Stimulated activated memory B cell treated with anti-CD40 and anti-IgM and Interleukin-4, amounts not matched to agents 10 μg/mL and 1 μg/mL and 100 μg/mL, for 72 hours (primary cell): ENCODE measurements around the gene ST3GAL2.

Experiments used
- ATAC-seq: fragments of 150-1000 bp; cut with Tn5 transposase; 2 replicates; pipeline ENCODE4 v1.10.0; 2021
- H3K27ac Mint-ChIP-seq: one replicate; pipeline ENCODE4 v1.8.0; 2022; ENCODE audit warnings: mild to moderate bottlenecking, mixed read lengths
- H3K27me3 Mint-ChIP-seq: one replicate; pipeline ENCODE4 v1.8.0; 2022; ENCODE audit warnings: mixed read lengths
- H3K36me3 Mint-ChIP-seq: one replicate; pipeline ENCODE4 v1.8.0; 2022; ENCODE audit warnings: mixed read lengths
- H3K4me1 Mint-ChIP-seq: one replicate; pipeline ENCODE4 v1.8.0; 2022; ENCODE audit warnings: mixed read lengths
- H3K4me3 Mint-ChIP-seq: one replicate; pipeline ENCODE4 v1.8.0; 2022; ENCODE audit warnings: mild to moderate bottlenecking, moderate library complexity, mixed read lengths
- H3K9me3 Mint-ChIP-seq: one replicate; pipeline ENCODE4 v1.8.0; 2022; ENCODE audit warnings: mixed read lengths

The ST3GAL2 gene, protein sequence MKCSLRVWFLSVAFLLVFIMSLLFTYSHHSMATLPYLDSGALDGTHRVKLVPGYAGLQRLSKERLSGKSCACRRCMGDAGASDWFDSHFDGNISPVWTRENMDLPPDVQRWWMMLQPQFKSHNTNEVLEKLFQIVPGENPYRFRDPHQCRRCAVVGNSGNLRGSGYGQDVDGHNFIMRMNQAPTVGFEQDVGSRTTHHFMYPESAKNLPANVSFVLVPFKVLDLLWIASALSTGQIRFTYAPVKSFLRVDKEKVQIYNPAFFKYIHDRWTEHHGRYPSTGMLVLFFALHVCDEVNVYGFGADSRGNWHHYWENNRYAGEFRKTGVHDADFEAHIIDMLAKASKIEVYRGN

GRCh38 chr16:70438969-70439862 is at the start of gene ST3GAL2:
ST3GAL2 (minus strand) TSS chr16:70439100; CDS start chr16:70398530, 40,570 bp downstream.
- H3K27me3 Mint-ChIP-seq, result no peaks in the 10 kb centered on the region
- peak; percentile 97 for ATAC-seq
- no peaks in the 10 kb centered on the region for H3K9me3 Mint-ChIP-seq
- H3K4me3 Mint-ChIP-seq, result peak within 1 kb of the TSS; percentile 97
- no peaks in the 10 kb centered on the region for H3K36me3 Mint-ChIP-seq
- H3K27ac Mint-ChIP-seq, result peak within 1 kb of the TSS; percentile 86
- peaks cover 32% of the 10 kb centered on the region for H3K4me1 Mint-ChIP-seq

GRCh38 chr16:70484867-70485266 is 46.0 kb upstream of the ST3GAL2 start:
- no peak for ATAC-seq
- H3K27me3 Mint-ChIP-seq, result no peaks in the 10 kb centered on the region
- no peaks in the 10 kb centered on the region for H3K4me1 Mint-ChIP-seq
- no peaks in the 10 kb centered on the region for H3K9me3 Mint-ChIP-seq
- peaks cover 44% of the 10 kb centered on the region for H3K36me3 Mint-ChIP-seq
- H3K27ac Mint-ChIP-seq, result no peak overlapping the region
- no peak overlapping the region for H3K4me3 Mint-ChIP-seq

GRCh38 chr16:70483426-70483825 is 44.5 kb upstream of the ST3GAL2 start:
- no peak overlapping the region for H3K4me3 Mint-ChIP-seq
- no peaks in the 10 kb centered on the region for H3K9me3 Mint-ChIP-seq
- H3K4me1 Mint-ChIP-seq, result no peaks in the 10 kb centered on the region
- peak overlapping the region; percentile 40 for H3K27ac Mint-ChIP-seq
- peaks cover 51% of the 10 kb centered on the region for H3K36me3 Mint-ChIP-seq
- peak; percentile 42 for ATAC-seq
- no peaks in the 10 kb centered on the region for H3K27me3 Mint-ChIP-seq

GRCh38 chr16:70482624-70483023 is 43.7 kb upstream of the ST3GAL2 start:
- Mint-ChIP-seq H3K27me3 (no peaks in the 10 kb centered on the region), H3K4me3 (no peak overlapping the region), H3K9me3 (no peaks in the 10 kb centered on the region), H3K4me1 (no peaks in the 10 kb centered on the region), H3K36me3 (peaks cover 58% of the 10 kb centered on the region), H3K27ac (no peak overlapping the region)
- no peak for ATAC-seq

DNA sequence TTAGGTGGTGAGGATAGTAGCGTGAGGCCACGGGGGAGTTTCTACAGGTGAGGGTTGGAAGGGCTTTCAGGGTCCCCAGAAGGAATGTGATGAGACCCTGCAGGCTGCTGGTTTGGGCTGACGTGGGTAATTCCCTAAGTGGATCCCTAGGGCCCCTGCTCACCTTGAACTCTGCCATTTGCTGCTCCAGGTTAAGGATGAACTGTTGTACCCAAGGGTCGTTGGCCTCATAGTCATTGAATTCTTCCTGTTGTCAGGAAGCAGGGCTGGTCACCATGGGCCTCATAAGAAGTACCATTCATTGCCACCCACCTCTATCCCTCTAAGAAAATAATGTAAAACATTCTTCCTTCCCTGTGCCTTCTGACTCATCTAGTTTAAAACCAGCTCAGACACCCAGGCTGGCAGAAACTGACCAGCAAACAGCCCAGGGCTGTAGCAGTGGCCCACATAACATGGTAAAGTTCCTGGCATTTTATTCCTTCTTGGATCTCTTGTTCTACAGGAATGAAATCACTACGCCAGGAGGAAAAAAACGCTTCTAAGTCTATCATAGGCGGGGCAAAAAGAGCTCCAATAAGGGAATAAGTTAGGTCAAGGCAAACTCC is 43.1 kb upstream of the ST3GAL2 start:
- ATAC-seq, result no peak
- Mint-ChIP-seq H3K9me3 (no peaks in the 10 kb centered on the region), H3K4me1 (no peaks in the 10 kb centered on the region), H3K27ac (no peak overlapping the region), H3K36me3 (peaks cover 58% of the 10 kb centered on the region), H3K27me3 (no peaks in the 10 kb centered on the region), H3K4me3 (no peak overlapping the region)

DNA sequence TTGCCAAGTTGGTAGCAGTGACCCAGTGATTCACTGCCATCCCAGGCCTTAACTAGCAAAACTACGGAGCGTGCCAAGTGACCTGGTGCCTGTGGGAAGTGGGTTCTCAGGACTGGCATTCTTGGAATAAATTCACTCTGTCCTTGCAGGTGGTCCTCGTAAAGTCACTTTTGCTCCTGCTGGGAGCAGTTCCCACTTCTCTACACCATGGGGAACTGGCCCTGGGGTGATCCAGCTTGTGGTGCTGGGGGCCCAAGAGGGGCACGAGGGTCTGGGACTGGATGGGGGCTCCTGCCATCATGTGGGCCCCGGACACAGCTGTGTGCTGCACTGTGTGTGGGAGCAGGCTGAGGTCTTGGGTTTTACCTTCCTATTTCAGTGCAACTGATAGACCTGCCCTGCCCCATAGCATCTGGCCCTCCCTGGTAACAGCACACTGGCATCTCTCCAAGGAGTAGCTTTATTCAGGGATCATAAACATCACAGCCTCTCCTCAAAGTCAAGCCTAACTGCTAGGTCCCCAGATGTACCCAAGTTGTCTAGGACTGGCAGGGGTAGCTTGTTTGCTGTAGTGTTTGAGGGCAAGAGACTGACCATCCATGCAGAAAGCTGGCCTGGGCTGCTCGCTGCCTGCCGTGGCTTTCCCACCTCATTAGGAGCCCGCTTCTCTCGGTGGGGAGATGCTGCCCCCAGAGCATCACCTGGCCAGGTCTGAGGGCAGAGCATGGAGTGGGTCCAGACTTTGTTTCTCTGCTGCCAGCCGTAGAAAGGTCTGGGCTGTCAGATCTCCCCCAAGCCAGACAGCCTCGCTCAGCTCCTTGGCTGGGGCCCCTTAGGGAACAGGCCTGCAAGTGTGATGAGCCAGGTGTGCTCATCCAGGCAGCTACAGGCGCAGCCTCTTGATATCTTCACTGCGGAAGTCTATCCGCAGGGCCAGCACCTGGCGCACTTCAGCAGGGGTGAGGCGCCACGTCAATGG is 41.5 kb upstream of the ST3GAL2 start:
- H3K27me3 Mint-ChIP-seq, result no peaks in the 10 kb centered on the region
- no peak overlapping the region for H3K4me3 Mint-ChIP-seq
- H3K9me3 Mint-ChIP-seq, result no peaks in the 10 kb centered on the region
- no peak overlapping the region for H3K27ac Mint-ChIP-seq
- H3K4me1 Mint-ChIP-seq, result peaks cover 8% of the 10 kb centered on the region
- ATAC-seq, result no peak
- H3K36me3 Mint-ChIP-seq, result peaks cover 52% of the 10 kb centered on the region

- no peaks in the 10 kb centered on the region for H3K9me3 Mint-ChIP-seq
- H3K36me3 Mint-ChIP-seq, result peaks cover 53% of the 10 kb centered on the region
- no peak overlapping the region for H3K4me3 Mint-ChIP-seq
- peak overlapping the region; percentile 87 for H3K27ac Mint-ChIP-seq
- no peak for ATAC-seq
- H3K27me3 Mint-ChIP-seq, result no peaks in the 10 kb centered on the region
- H3K4me1 Mint-ChIP-seq, result peaks cover 8% of the 10 kb centered on the region
Measured at GRCh38 chr16:70478912-70479341, 40.0 kb upstream of the ST3GAL2 start.

- ATAC-seq, result no peak
- Mint-ChIP-seq H3K27me3 (no peaks in the 10 kb centered on the region), H3K4me1 (peaks cover 8% of the 10 kb centered on the region), H3K27ac (peak overlapping the region; percentile 87), H3K4me3 (no peak overlapping the region), H3K36me3 (peaks cover 50% of the 10 kb centered on the region), H3K9me3 (no peaks in the 10 kb centered on the region)
Measured at GRCh38 chr16:70478169-70478568, 39.3 kb upstream of the ST3GAL2 start.

DNA sequence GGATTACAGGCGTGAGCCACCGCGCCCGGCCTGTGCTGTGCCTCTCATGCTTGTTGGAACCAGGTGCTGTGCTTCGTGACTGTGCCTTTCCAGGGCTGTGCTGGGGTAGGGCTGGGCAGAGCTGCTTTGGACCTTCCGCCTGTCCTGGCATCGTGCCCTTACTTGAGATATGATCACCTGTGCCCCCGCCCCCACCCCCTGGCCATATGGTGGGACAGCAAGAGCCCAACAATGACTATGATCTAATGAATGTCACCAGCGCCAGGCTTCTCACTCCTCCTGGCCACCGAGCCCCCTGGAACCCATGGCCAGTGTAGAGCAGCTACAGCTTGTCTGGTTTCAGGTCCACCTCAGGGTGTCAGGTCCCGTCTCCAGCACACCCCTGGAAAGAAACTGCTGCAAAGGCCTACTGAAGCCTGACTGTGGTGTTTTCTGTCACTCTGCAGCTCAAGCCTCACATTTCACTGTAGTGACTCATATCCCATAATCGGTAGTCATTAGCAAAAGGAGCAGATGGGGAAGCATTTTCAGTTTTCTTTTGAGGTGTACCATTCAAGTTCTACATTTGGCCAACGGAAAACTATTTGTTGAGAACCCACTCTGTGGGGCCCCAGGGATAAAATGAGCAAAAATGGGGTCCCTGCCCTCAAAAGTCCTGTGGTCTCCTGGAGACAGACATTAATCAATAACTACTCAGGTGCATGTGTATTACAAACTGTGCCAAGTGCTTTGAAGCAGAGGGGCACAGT is 37.5 kb upstream of the ST3GAL2 start:
- ATAC-seq, result peak; percentile 94
- Mint-ChIP-seq H3K27ac (peak overlapping the region; percentile 87), H3K9me3 (no peaks in the 10 kb centered on the region), H3K4me3 (no peak overlapping the region), H3K27me3 (no peaks in the 10 kb centered on the region), H3K36me3 (peaks cover 38% of the 10 kb centered on the region), H3K4me1 (peaks cover 8% of the 10 kb centered on the region)

DNA sequence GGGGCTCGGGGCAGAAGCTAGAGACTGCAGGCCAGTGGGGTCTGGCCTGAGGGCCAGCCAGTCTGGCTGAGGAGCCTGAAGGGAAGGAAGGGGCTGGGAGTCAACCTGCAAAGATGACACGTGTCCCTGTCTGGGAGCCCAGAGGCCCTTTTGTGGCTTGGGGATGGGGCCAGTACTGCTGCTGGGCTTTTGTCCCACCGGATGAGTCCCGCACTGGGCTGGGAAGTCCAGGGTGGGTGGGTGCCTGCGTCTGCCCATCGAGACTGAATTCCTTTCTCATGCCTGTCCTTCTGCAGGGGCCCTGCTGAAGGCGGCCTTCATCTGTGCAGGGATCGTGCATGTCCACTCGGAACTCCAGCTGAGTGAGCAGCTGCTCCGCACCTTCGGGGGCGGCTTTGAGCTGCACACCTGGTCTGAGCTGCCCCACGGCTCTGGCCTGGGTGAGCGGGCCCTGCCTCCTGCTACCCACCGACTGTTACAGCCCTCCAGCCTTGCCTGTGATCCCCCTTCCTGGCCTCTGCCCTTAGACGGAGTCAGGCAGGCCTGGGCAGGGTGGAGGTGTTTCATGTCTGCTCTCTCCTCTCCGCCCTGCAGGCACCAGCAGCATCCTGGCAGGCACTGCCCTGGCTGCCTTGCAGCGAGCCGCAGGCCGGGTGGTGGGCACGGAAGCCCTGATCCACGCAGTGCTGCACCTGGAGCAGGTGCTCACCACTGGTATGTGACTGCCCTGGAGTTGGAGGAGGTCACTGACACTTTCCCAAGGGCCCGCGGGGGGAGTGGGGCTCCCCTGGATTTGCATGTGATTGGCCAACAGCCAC is 36.4 kb upstream of the ST3GAL2 start:
- no peaks in the 10 kb centered on the region for H3K27me3 Mint-ChIP-seq
- H3K27ac Mint-ChIP-seq, result no peak overlapping the region
- no peak for ATAC-seq
- peaks cover 8% of the 10 kb centered on the region for H3K4me1 Mint-ChIP-seq
- H3K36me3 Mint-ChIP-seq, result peaks cover 31% of the 10 kb centered on the region
- no peaks in the 10 kb centered on the region for H3K9me3 Mint-ChIP-seq
- H3K4me3 Mint-ChIP-seq, result no peak overlapping the region

DNA sequence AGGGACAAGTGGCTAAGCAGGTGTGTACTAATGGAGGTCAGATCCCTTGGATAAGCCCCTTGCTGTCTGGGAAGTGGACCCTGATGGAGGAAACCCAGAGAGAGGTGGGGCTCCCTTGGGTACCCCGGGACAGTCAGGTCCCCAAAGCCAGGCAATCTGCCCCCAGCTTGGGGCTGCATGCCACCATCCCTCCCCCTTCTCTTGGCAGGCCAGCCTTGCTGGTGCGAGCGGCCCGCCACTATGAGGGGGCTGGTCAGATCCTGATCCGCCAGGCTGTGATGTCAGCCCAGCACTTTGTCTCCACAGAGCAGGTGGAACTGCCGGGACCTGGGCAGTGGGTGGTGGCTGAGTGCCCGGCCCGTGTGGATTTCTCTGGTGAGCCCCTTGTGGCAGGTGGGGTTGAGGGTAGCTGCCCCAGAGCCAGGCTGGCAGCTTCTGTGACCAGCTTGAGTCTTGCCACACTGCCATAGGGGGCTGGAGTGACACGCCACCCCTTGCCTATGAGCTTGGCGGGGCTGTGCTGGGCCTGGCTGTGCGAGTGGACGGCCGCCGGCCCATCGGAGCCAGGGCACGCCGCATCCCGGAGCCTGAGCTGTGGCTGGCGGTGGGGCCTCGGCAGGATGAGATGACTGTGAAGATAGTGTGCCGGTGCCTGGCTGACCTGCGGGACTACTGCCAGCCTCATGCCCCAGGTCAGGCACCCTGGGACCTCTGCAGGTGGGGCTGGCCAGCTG is 35.6 kb upstream of the ST3GAL2 start:
- H3K4me1 Mint-ChIP-seq, result peaks cover 8% of the 10 kb centered on the region
- H3K27me3 Mint-ChIP-seq, result no peaks in the 10 kb centered on the region
- peaks cover 31% of the 10 kb centered on the region for H3K36me3 Mint-ChIP-seq
- no peaks in the 10 kb centered on the region for H3K9me3 Mint-ChIP-seq
- H3K4me3 Mint-ChIP-seq, result no peak overlapping the region
- ATAC-seq, result no peak
- H3K27ac Mint-ChIP-seq, result no peak overlapping the region

- Mint-ChIP-seq H3K9me3 (no peaks in the 10 kb centered on the region), H3K27ac (no peak overlapping the region)
Measured at GRCh38 chr16:70473446-70474319, 34.8 kb upstream of the ST3GAL2 start.

More at GRCh38 chr16:70473446-70474319, 34.8 kb upstream of the ST3GAL2 start:
- ATAC-seq, result no peak
- H3K4me3 Mint-ChIP-seq, result no peak overlapping the region
- peaks cover 8% of the 10 kb centered on the region for H3K4me1 Mint-ChIP-seq
- H3K36me3 Mint-ChIP-seq, result peaks cover 27% of the 10 kb centered on the region
- no peaks in the 10 kb centered on the region for H3K27me3 Mint-ChIP-seq
